Measurements from ENCODE around the gene HS3ST4. TPM values are rescaled to one million over a fixed set of nuclear protein-coding genes. Genes with fewer than 3 reads are reported as not detected.

The HS3ST4 gene
- total and polyA plus RNA-seq, 10 of the 15 experiments (the other 5 are each of a cell fraction or from before 2014, with no cell fraction given): 0.05 TPM; not detected in 9

DNA sequence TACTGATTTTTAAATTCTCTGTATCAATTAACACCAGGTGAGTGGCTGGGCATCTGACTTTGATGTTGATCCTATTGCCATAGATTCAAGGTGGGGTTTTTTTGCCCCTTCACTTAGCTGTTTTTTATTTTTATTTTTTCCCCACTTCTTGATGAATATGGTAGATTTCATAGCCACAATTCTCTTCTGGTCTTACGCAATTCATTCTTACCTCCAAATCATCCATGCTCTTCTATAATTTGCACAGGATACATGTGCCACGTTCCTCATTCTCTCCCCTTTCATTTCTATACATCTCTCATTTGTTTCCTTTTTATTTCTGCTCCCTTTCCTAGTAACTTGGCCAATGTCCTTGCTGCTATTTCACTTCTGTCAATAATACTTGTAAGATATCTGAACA lies 14.9 kb upstream of the HS3ST4 start:
- Histone ChIP-seq H3K9me3 (replicated peaks; ENCODE audit: control insufficient read depth, insufficient read depth, low read length) (no peaks in the 10 kb centered on the region), H3K4me1 (ENCODE audit: control insufficient read depth, insufficient read depth, low read length) (no peaks in the 10 kb centered on the region), H3K9ac (ENCODE audit: control insufficient read depth, insufficient read depth, low read length) (no peak overlapping the region), H3K36me3 (ENCODE audit: control insufficient read depth in 2 of 2, insufficient read depth in 2 of 2, low read length in 1 of 2) (no peaks in the 10 kb centered on the region), H2AFZ (ENCODE audit: control insufficient read depth, low read depth, low read length) (no peak overlapping the region), H3K27ac (ENCODE audit: control insufficient read depth, insufficient read depth) (no peak overlapping the region), H3K4me2 (ENCODE audit: control insufficient read depth, insufficient read depth) (no peak overlapping the region), H3K4me3 (no peak overlapping the region), H3K27me3 (replicated peaks in 1 of 2; ENCODE audit: control insufficient read depth in 2 of 2, insufficient read depth in 2 of 2, low read length in 1 of 2) (no peaks in the 10 kb centered on the region), H3K79me2 (ENCODE audit: control insufficient read depth, insufficient read depth, low read length) (no peaks in the 10 kb centered on the region), H4K20me1 (ENCODE audit: control insufficient read depth, insufficient read depth) (no peaks in the 10 kb centered on the region)
- SMC1A ChIA-PET (ENCODE audit: uncharacterized antibody, unreplicated experiment): interaction anchor here (0.7 kb wide), 1 partner anchor 10 kb away, joined by 3 read pairs; no protein-coding TSS in a partner anchor
- CTCF ChIA-PET: no interaction called here
- ATAC-seq (no peak), DNase-seq (ENCODE audit: low read depth, low spot score) (no peak), FAIRE-seq (no peak)
- BruUV-seq (replicated peaks): no TSS peak
- no peak for TF ChIP-seq ZNF217 (IDR thresholded peaks at IDR 0.05)
- TF ChIP-seq ZBED1 (IDR thresholded peaks at IDR 0.05; ENCODE audit: borderline replicate concordance): no peak
- no peak for TF ChIP-seq RFX5 (IDR thresholded peaks at IDR 0.05; ENCODE audit: low read depth, low read length)
- no peak for TF ChIP-seq POLR2A (IDR thresholded peaks at IDR 0.05; ENCODE audit: low read depth, low read length)
- TF ChIP-seq CEBPB (IDR thresholded peaks at IDR 0.05; ENCODE audit: borderline replicate concordance in 1 of 2, low read depth in 2 of 2, low read length in 2 of 2): no peak
- TF ChIP-seq IRF3 (IDR thresholded peaks at IDR 0.05): no peak
- no peak for TF ChIP-seq PAX8 (IDR thresholded peaks at IDR 0.05)
- no peak for TF ChIP-seq CBFB (IDR thresholded peaks at IDR 0.05; ENCODE audit: low read depth)
- TF ChIP-seq RBBP5 (conservative IDR thresholded peaks at IDR 0.05): no peak
- no peak for TF ChIP-seq HDAC2 (IDR thresholded peaks at IDR 0.05)
- RAD21 ChIA-PET (ENCODE audit: unreplicated experiment): no interaction called here
- intact Hi-C loops (cut with micrococcal nuclease; ENCODE audit: unreplicated experiment) (no loop called here), in situ Hi-C loops (cut with MboI) (no loop called here)
- WGBS (ENCODE audit: insufficient coverage, insufficient replicate concordance, low lambda C conversion rate, missing lambda C conversion rate): 45% methylated on average over 2 of the region's 2 CpGs
- POLR2A ChIA-PET: interaction anchor here (0.6 kb wide), 1 partner anchor 408 kb away, joined by 3 read pairs; no protein-coding TSS in a partner anchor

- intact Hi-C loops (cut with micrococcal nuclease; ENCODE audit: unreplicated experiment) (no loop called here), in situ Hi-C loops (cut with MboI) (no loop called here)
- Histone ChIP-seq H3K9me3 (replicated peaks; ENCODE audit: control insufficient read depth, insufficient read depth, low read length) (no peaks in the 10 kb centered on the region), H3K4me1 (ENCODE audit: control insufficient read depth, insufficient read depth, low read length) (no peaks in the 10 kb centered on the region), H3K9ac (ENCODE audit: control insufficient read depth, insufficient read depth, low read length) (no peak overlapping the region), H3K4me2 (ENCODE audit: control insufficient read depth, insufficient read depth) (no peak overlapping the region), H3K4me3 (no peak overlapping the region), H2AFZ (ENCODE audit: control insufficient read depth, low read depth, low read length) (no peak overlapping the region), H3K79me2 (ENCODE audit: control insufficient read depth, insufficient read depth, low read length) (no peaks in the 10 kb centered on the region), H3K27ac (ENCODE audit: control insufficient read depth, insufficient read depth) (no peak overlapping the region), H3K27me3 (replicated peaks in 1 of 2; ENCODE audit: control insufficient read depth in 2 of 2, insufficient read depth in 2 of 2, low read length in 1 of 2) (no peaks in the 10 kb centered on the region), H3K36me3 (ENCODE audit: control insufficient read depth in 2 of 2, insufficient read depth in 2 of 2, low read length in 1 of 2) (no peaks in the 10 kb centered on the region), H4K20me1 (ENCODE audit: control insufficient read depth, insufficient read depth) (no peaks in the 10 kb centered on the region)
- 33% methylated on average over 5 of the region's 5 CpGs for WGBS (ENCODE audit: insufficient coverage, insufficient replicate concordance, low lambda C conversion rate, missing lambda C conversion rate)
- TF ChIP-seq ASH2L (IDR thresholded peaks at IDR 0.05; ENCODE audit: borderline replicate concordance, low read depth) (no peak), ZZZ3 (IDR thresholded peaks at IDR 0.05; ENCODE audit: control insufficient read depth, insufficient read length, low read depth) (no peak), SUZ12 (IDR thresholded peaks at IDR 0.05; ENCODE audit: unreplicated experiment) (no peak), STAT1 (conservative IDR thresholded peaks at IDR 0.05) (no peak), PBX3 (IDR thresholded peaks at IDR 0.05; ENCODE audit: insufficient replicate concordance, low read depth, low read length) (no peak)
- ChIA-PET SMC1A (ENCODE audit: uncharacterized antibody, unreplicated experiment) (no interaction called here), POLR2A (no interaction called here), CTCF (no interaction called here), RAD21 (ENCODE audit: unreplicated experiment) (no interaction called here)
- DNase-seq (ENCODE audit: low read depth, low spot score): no peak
- no TSS peak for BruUV-seq (replicated peaks)
- no peak for ATAC-seq
- no peak for FAIRE-seq
Observed at GRCh38 chr16:25679511-25679910, 12.2 kb upstream of the HS3ST4 start.

Data from GM12878 (cell line).